SHP77 (cell line): ENCODE results near the gene ZNF783.
"Not testable (repeated sequence)": the region's sequence is repeated elsewhere in the genome, so short reads cannot be mapped to it uniquely, and the experiment has no call there.

Experiments used
- DNase-seq, 2 experiments: peaks; one replicate each; lab custom pipeline; 2025; lab: John Stamatoyannopoulos, UW

Gene ZNF783

DNA sequence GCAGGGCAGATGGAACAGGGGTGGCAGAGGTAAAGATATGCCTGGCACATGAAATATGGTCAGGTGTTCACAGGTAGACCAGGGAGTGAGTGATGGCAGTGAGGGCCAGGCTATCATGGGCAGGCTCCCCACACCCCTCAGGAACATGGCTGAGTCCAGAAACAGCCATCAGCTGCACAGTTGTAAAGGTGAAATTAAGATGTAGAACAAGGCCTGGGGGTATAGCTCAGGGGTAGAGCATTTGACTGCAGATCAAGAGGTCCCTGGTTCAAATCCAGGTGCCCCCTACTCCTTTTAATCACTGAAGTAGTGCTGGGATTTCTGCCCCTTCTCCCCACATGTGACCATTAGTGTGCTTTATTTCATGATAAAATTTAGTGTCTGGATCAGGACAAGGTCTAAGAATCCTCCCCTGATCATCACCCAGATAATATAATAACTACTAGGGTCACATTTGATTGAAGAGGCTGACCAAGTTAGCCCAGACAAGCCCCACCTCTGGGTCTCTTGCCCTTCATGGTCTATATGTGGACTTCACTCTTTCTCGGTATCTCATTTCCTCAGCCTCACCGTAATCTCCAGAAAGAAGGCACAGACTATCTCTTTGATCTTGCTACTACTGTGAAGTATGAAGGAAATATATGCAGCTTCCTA, 69.0 kb downstream of the ZNF783 start:
- DNase-seq, result no peak

DNA sequence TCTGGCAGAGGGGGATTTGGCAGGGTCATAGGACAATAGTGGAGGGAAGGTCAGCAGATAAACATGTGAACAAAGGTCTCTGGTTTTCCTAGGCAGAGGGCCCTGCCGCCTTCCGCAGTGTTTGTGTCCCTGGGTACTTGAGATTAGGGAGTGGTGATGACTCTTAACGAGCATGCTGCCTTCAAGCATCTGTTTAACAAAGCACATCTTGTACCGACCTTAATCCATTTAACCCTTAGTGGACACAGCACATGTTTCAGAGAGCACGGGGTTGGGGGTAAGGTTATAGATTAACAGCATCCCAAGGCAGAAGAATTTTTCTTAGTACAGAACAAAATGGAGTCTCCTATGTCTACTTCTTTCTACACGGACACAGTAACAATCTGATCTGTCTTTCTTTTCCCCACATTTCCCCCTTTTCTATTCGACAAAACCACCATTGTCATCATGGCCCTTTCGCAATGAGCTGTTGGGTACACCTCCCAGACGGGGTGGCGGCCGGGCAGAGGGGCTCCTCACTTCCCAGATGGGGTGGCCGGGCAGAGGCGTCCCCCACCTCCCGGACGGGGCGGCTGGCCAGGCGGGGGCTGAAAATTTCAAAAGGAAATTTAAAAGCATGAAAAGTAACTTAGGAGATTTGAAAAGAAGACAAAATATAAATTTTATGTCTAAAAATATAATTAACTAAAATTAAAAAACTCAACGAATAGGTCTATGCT, 70.8 kb downstream of the ZNF783 start:
- not testable (repeated sequence) for DNase-seq

DNA sequence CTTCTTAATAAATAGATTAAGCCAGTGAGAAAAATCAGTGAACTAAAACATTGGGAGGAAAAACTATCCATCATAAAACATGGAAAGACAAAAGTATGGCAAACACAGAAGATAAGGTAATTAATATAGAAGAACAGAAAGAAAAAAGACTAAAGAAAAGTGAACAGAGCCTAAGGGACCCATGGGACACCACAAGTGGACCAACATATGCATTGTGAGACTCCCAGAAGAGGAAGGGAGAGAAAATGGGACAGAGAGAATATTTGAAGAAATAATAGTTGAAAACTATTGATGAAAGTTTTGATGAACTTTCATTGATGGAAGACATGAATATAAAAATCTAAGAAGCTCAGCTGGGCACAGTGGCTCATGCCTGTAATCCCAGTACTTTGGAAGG, 71.3 kb downstream of the ZNF783 start:
- no peak for DNase-seq

DNA sequence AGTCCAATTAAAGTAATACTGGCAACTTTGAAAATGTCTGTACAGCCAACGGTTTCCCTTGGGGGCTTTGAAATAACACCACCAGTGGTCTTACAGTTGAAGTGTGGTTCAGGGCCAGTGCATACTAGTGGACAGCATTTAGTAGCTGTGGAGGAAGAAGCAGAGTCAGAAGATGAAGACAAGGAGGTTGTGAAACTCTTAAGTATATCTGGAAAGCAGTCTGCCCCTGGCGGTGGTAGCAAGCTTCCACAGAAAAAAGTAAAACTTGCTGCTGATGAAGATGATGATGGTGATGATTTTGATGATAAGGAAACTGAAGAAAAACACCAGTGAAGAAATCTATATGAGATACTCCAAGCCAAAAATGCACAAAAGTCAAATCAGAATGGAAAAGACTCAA, 72.2 kb downstream of the ZNF783 start:
- no peak for DNase-seq
